GM19023 (cell line): ENCODE results near the gene EMC1.
"Not testable (repeated sequence)": the region's sequence is repeated elsewhere in the genome, so short reads cannot be mapped to it uniquely, and the experiment has no call there.

Source experiments
- ATAC-seq: cut with Tn5 transposase; IDR thresholded peaks from one replicate; pipeline ENCODE4 v1.9.1; 2021; ENCODE audit warnings: mild to moderate bottlenecking, moderate library complexity; ENCODE audit not compliant: unreplicated experiment

The EMC1 gene

GRCh38 chr1:19251305-19252196, at the start of gene EMC1, which contains the start of gene MRTO4:
TSS of gene EMC1 (minus strand) at chr1:19251524. CDS start at chr1:19251509, 15 bp downstream.
TSS of gene MRTO4 (plus strand) at chr1:19251805. CDS start at chr1:19251836, 31 bp downstream.
- ATAC-seq = peak; percentile 82

GRCh38 chr1:19300211-19300610, 48.9 kb upstream of the EMC1 start:
- no peak for ATAC-seq

- no peak for ATAC-seq
Measured at GRCh38 chr1:19294638-19295037, 43.3 kb upstream of the EMC1 start.

- ATAC-seq = no peak
Measured at GRCh38 chr1:19289244-19289643, 37.9 kb upstream of the EMC1 start.

GRCh38 chr1:19288324-19289241, 37.3 kb upstream of the EMC1 start, which contains the start of gene AKR7A3:
TSS of gene AKR7A3 (minus strand) at chr1:19288770. CDS start at chr1:19288709, 61 bp downstream.
- ATAC-seq = not testable (repeated sequence)

- no peak for ATAC-seq
Measured at GRCh38 chr1:19287436-19288185, 36.3 kb upstream of the EMC1 start.

- not testable (repeated sequence) for ATAC-seq
Measured at GRCh38 chr1:19285807-19286206, 34.5 kb upstream of the EMC1 start.

GRCh38 chr1:19285366-19285765, 34.0 kb upstream of the EMC1 start:
- not testable (repeated sequence) for ATAC-seq

- ATAC-seq = no peak
Measured at GRCh38 chr1:19284881-19285280, 33.6 kb upstream of the EMC1 start.

- ATAC-seq = no peak
Measured at GRCh38 chr1:19283891-19284290, 32.6 kb upstream of the EMC1 start.

- no peak for ATAC-seq
Measured at GRCh38 chr1:19274636-19275035, 23.3 kb upstream of the EMC1 start.

GRCh38 chr1:19273844-19274531, 22.7 kb upstream of the EMC1 start:
- not testable (repeated sequence) for ATAC-seq

GRCh38 chr1:19273106-19273843, 22.0 kb upstream of the EMC1 start:
- ATAC-seq = no peak

GRCh38 chr1:19272064-19272463, 20.7 kb upstream of the EMC1 start:
- no peak for ATAC-seq

GRCh38 chr1:19270343-19270730, 19.0 kb upstream of the EMC1 start:
- not testable (repeated sequence) for ATAC-seq

GRCh38 chr1:19269427-19270342, 18.4 kb upstream of the EMC1 start:
- not testable (repeated sequence) for ATAC-seq

GRCh38 chr1:19268445-19268844, 17.1 kb upstream of the EMC1 start:
- no peak for ATAC-seq

- ATAC-seq = no peak
Measured at GRCh38 chr1:19262744-19263143, 11.4 kb upstream of the EMC1 start.
